Activated naive CD8-positive, alpha-beta T cell (primary cell): Measurements from ENCODE around the gene SPECC1L.

Source experiments
- H3K27ac Mint-ChIP-seq: one replicate; pipeline ENCODE4 v1.8.0; 2021; ENCODE audit warnings: mixed read lengths
- H3K27me3 Mint-ChIP-seq: one replicate; pipeline ENCODE4 v1.8.0; 2021; ENCODE audit warnings: mixed read lengths
- H3K36me3 Mint-ChIP-seq: one replicate; pipeline ENCODE4 v1.8.0; 2021; ENCODE audit warnings: mixed read lengths
- H3K4me1 Mint-ChIP-seq: one replicate; pipeline ENCODE4 v1.8.0; 2021; ENCODE audit warnings: low read depth, mixed read lengths
- H3K4me3 Mint-ChIP-seq: one replicate; pipeline ENCODE4 v1.8.0; 2021; ENCODE audit warnings: mild to moderate bottlenecking, mixed read lengths
- H3K9me3 Mint-ChIP-seq: one replicate; pipeline ENCODE4 v1.8.0; 2021; ENCODE audit warnings: low read depth, mixed read lengths

Gene SPECC1L

GRCh38 chr22:24409707-24410106, 139.1 kb downstream of the SPECC1L start:
- no peak overlapping the region for H3K27ac Mint-ChIP-seq
- H3K4me3 Mint-ChIP-seq: no peak overlapping the region
- no peaks in the 10 kb centered on the region for H3K27me3 Mint-ChIP-seq
- H3K9me3 Mint-ChIP-seq: no peaks in the 10 kb centered on the region
- H3K36me3 Mint-ChIP-seq: no peaks in the 10 kb centered on the region
- H3K4me1 Mint-ChIP-seq: peaks cover 45% of the 10 kb centered on the region

GRCh38 chr22:24410110-24410856, 139.7 kb downstream of the SPECC1L start:
- Mint-ChIP-seq H3K27me3 (no peaks in the 10 kb centered on the region), H3K4me3 (no peak overlapping the region), H3K27ac (peak overlapping the region; percentile 13), H3K4me1 (peaks cover 45% of the 10 kb centered on the region), H3K36me3 (no peaks in the 10 kb centered on the region), H3K9me3 (no peaks in the 10 kb centered on the region)

DNA sequence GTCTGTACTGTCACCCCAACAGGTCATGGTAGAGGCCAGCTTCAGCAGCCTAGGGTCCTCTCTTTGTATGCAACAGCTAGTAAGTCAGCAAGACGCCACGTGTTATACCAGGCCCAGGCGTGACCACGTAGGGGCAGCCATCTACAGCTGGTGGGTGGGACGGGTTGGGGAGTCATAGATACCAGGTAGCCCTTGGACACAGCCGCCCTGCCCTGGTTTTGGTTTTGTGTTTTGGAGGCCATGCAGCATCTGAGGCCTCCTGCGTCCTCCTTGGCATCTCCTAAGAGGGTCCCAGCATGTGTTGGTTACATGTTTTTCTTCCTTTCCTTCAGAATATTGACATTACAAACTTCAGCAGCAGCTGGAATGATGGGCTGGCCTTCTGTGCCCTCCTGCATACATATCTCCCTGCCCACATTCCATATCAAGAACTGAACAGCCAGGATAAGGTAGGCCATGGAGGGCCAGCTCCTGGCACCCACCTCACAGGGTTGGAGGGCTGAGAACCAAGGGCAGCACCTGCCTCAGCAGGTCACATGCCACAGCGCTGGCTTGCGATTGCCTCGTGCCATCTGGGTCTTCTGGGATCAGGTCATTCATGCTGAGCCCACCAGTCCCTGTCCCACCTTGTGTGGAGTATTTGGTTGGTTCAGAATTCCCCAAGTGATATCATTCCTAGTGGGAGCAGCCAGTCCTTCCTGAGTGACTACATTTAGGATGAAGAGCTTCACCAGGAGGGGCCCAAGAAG, 140.8 kb downstream of the SPECC1L start:
- peaks cover 38% of the 10 kb centered on the region for H3K4me1 Mint-ChIP-seq
- no peaks in the 10 kb centered on the region for H3K9me3 Mint-ChIP-seq
- no peaks in the 10 kb centered on the region for H3K36me3 Mint-ChIP-seq
- H3K4me3 Mint-ChIP-seq: no peak overlapping the region
- no peaks in the 10 kb centered on the region for H3K27me3 Mint-ChIP-seq
- peak overlapping the region; percentile 30 for H3K27ac Mint-ChIP-seq

DNA sequence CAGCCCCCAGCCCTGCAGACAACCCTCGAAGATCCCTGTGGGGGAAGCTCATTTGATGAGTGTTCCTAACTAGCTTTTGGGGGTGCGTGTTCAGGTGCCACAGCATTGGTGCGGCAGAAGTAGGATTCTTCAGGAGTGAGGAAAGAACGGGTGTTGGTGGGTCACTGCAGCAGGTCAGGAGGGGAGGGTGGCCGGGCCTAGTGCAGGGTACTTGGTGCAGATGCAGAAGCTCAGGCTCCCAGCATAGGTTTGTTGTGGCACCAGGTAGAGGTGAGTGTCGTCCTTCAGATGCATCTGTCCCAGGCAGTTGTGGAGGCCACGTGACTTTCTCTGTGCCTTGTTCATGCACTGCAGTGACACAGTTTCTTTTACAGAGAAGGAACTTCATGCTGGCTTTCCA, 141.6 kb downstream of the SPECC1L start:
- Mint-ChIP-seq H3K36me3 (no peaks in the 10 kb centered on the region), H3K27me3 (no peaks in the 10 kb centered on the region), H3K4me1 (peaks cover 29% of the 10 kb centered on the region), H3K27ac (no peak overlapping the region), H3K9me3 (no peaks in the 10 kb centered on the region), H3K4me3 (no peak overlapping the region)

GRCh38 chr22:24413271-24413670, 142.6 kb downstream of the SPECC1L start:
- Mint-ChIP-seq H3K36me3 (no peaks in the 10 kb centered on the region), H3K27ac (no peak overlapping the region), H3K27me3 (no peaks in the 10 kb centered on the region), H3K4me1 (peaks cover 20% of the 10 kb centered on the region), H3K4me3 (no peak overlapping the region), H3K9me3 (no peaks in the 10 kb centered on the region)

- H3K4me1 Mint-ChIP-seq: peaks cover 17% of the 10 kb centered on the region
- no peak overlapping the region for H3K27ac Mint-ChIP-seq
- no peaks in the 10 kb centered on the region for H3K36me3 Mint-ChIP-seq
- no peaks in the 10 kb centered on the region for H3K27me3 Mint-ChIP-seq
- no peak overlapping the region for H3K4me3 Mint-ChIP-seq
- no peaks in the 10 kb centered on the region for H3K9me3 Mint-ChIP-seq
These were observed 143.2 kb downstream of the SPECC1L start for GRCh38 chr22:24413736-24414385.

GRCh38 chr22:24414523-24414922, 143.9 kb downstream of the SPECC1L start:
- Mint-ChIP-seq H3K9me3 (no peaks in the 10 kb centered on the region), H3K4me1 (peaks cover 12% of the 10 kb centered on the region), H3K36me3 (no peaks in the 10 kb centered on the region), H3K27ac (no peak overlapping the region), H3K4me3 (no peak overlapping the region), H3K27me3 (no peaks in the 10 kb centered on the region)

- Mint-ChIP-seq H3K27ac (peak overlapping the region; percentile 73), H3K4me1 (peaks cover 5% of the 10 kb centered on the region), H3K4me3 (no peak overlapping the region), H3K9me3 (no peaks in the 10 kb centered on the region), H3K27me3 (no peaks in the 10 kb centered on the region), H3K36me3 (no peaks in the 10 kb centered on the region)
These were observed 144.6 kb downstream of the SPECC1L start for GRCh38 chr22:24414984-24415945.

- no peaks in the 10 kb centered on the region for H3K36me3 Mint-ChIP-seq
- H3K4me1 Mint-ChIP-seq: peaks cover under 1% of the 10 kb centered on the region
- no peak overlapping the region for H3K4me3 Mint-ChIP-seq
- peak overlapping the region; percentile 41 for H3K27ac Mint-ChIP-seq
- H3K27me3 Mint-ChIP-seq: no peaks in the 10 kb centered on the region
- H3K9me3 Mint-ChIP-seq: no peaks in the 10 kb centered on the region
These were observed 145.5 kb downstream of the SPECC1L start for GRCh38 chr22:24416095-24416494.

DNA sequence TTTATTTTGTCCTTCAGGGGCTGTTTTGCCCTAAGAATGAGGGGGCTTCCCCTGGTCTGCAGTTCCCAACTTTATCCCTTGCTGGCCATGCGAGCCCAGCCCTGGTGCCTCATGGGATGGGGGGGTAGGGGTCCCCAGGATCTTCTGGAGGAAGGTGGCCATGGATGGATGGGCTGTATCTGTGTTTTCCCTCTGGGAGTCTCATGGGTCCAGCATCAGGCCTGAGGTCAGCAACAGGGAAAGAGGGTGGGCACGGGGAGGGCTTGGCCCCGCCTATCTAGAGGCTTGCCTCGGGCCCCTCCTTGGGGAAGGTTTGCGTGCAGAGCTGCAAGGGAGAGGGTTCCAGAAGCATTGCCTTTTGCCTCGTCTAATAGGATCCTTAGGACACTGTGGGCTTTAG, 146.0 kb downstream of the SPECC1L start:
- no peaks in the 10 kb centered on the region for H3K36me3 Mint-ChIP-seq
- H3K27ac Mint-ChIP-seq: peak overlapping the region; percentile 41
- no peaks in the 10 kb centered on the region for H3K9me3 Mint-ChIP-seq
- H3K4me3 Mint-ChIP-seq: no peak overlapping the region
- H3K4me1 Mint-ChIP-seq: peaks cover 5% of the 10 kb centered on the region
- no peaks in the 10 kb centered on the region for H3K27me3 Mint-ChIP-seq

DNA sequence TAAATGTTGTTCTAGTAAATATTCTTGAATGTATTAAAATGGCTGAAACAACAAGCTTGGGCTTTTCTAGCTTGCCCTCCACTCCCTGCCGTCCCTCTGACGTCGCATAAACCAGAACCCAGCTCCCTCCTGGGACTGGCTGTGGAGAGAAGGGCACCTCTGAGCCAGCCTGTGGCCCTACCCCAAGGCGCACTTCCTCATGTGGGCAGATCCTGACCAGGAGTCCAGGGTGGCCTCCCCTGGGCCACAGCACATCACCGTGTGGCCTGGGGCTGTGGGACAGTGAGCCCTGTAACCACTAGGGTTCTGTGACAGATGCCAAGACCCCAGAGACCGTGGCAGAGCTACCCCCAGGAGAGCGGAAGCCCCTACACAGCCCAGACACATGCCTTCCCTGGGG, 146.6 kb downstream of the SPECC1L start:
- H3K27me3 Mint-ChIP-seq: no peaks in the 10 kb centered on the region
- H3K4me1 Mint-ChIP-seq: peaks cover 5% of the 10 kb centered on the region
- no peaks in the 10 kb centered on the region for H3K9me3 Mint-ChIP-seq
- H3K36me3 Mint-ChIP-seq: no peaks in the 10 kb centered on the region
- H3K4me3 Mint-ChIP-seq: no peak overlapping the region
- no peak overlapping the region for H3K27ac Mint-ChIP-seq

- Mint-ChIP-seq H3K36me3 (no peaks in the 10 kb centered on the region), H3K9me3 (no peaks in the 10 kb centered on the region), H3K4me1 (peaks cover 9% of the 10 kb centered on the region), H3K27me3 (no peaks in the 10 kb centered on the region), H3K27ac (no peak overlapping the region), H3K4me3 (no peak overlapping the region)
These were observed 147.4 kb downstream of the SPECC1L start for GRCh38 chr22:24417901-24418641.

GRCh38 chr22:24418786-24419474, 148.3 kb downstream of the SPECC1L start:
- Mint-ChIP-seq H3K27ac (no peak overlapping the region), H3K9me3 (no peaks in the 10 kb centered on the region)

More at GRCh38 chr22:24418786-24419474, 148.3 kb downstream of the SPECC1L start:
- H3K27me3 Mint-ChIP-seq: no peaks in the 10 kb centered on the region
- no peak overlapping the region for H3K4me3 Mint-ChIP-seq
- H3K36me3 Mint-ChIP-seq: no peaks in the 10 kb centered on the region
- peaks cover 9% of the 10 kb centered on the region for H3K4me1 Mint-ChIP-seq
